HEK293 (cell line): ENCODE data around the gene LHX4.

Experiments
- FEZF1 ChIP-seq: fragments of 450-650 bp; formaldehyde crosslinking; IDR thresholded peaks from 2 replicates; pipeline ENCODE4 v1.5.1; 2016; ENCODE audit warnings: missing biosample characterization, missing genetic modification characterization
- KLF10 ChIP-seq: fragments of 450-650 bp; IDR thresholded peaks from 2 replicates; pipeline ENCODE4 v1.5.1; 2018; ENCODE audit warnings: missing biosample characterization, mild to moderate bottlenecking, missing genetic modification characterization
- KLF16 ChIP-seq: fragments of 450-650 bp; formaldehyde crosslinking; IDR thresholded peaks from 2 replicates; pipeline ENCODE4 v1.5.1; 2017; ENCODE audit warnings: missing biosample characterization, missing genetic modification characterization
- ZFP3 ChIP-seq: fragments of 450-650 bp; formaldehyde crosslinking; IDR thresholded peaks from 2 replicates; pipeline ENCODE4 v1.5.1; 2016; ENCODE audit warnings: low read depth, missing biosample characterization, missing genetic modification characterization
- ZNF155 ChIP-seq: fragments of 450-650 bp; formaldehyde crosslinking; IDR thresholded peaks from 2 replicates; pipeline ENCODE4 v1.5.1; 2016; ENCODE audit warnings: missing biosample characterization, missing genetic modification characterization
- ZNF248 ChIP-seq: fragments of 450-650 bp; formaldehyde crosslinking; IDR thresholded peaks from 2 replicates; pipeline ENCODE4 v1.5.1; 2017; ENCODE audit warnings: missing biosample characterization, missing genetic modification characterization
- ZNF624 ChIP-seq: fragments of 450-650 bp; formaldehyde crosslinking; IDR thresholded peaks from 2 replicates; pipeline ENCODE4 v1.5.1; 2017; ENCODE audit warnings: missing biosample characterization, missing genetic modification characterization
- ZNF791 ChIP-seq: fragments of 450-650 bp; formaldehyde crosslinking; IDR thresholded peaks from 2 replicates; pipeline ENCODE4 v1.5.1; 2016; ENCODE audit warnings: missing biosample characterization, missing genetic modification characterization
- TF ChIP-seq, protein P1 (sequence below): fragments of 450-650 bp; formaldehyde crosslinking; IDR thresholded peaks from 2 replicates; pipeline ENCODE4 v1.5.1; 2016; ENCODE audit warnings: missing biosample characterization, missing genetic modification characterization
- TF ChIP-seq, protein P2 (sequence below): fragments of 450-650 bp; formaldehyde crosslinking; IDR thresholded peaks from 2 replicates; pipeline ENCODE4 v1.5.1; 2016; ENCODE audit warnings: missing biosample characterization, missing genetic modification characterization
- TF ChIP-seq, protein P3 (sequence below): fragments of 450-650 bp; formaldehyde crosslinking; IDR thresholded peaks from 2 replicates; pipeline ENCODE4 v1.5.1; 2016; ENCODE audit warnings: missing biosample characterization, missing genetic modification characterization
- TF ChIP-seq, protein P4 (sequence below): fragments of 450-650 bp; formaldehyde crosslinking; IDR thresholded peaks from 2 replicates; pipeline ENCODE4 v1.5.1; 2016; ENCODE audit warnings: missing biosample characterization, missing genetic modification characterization

DNA sequence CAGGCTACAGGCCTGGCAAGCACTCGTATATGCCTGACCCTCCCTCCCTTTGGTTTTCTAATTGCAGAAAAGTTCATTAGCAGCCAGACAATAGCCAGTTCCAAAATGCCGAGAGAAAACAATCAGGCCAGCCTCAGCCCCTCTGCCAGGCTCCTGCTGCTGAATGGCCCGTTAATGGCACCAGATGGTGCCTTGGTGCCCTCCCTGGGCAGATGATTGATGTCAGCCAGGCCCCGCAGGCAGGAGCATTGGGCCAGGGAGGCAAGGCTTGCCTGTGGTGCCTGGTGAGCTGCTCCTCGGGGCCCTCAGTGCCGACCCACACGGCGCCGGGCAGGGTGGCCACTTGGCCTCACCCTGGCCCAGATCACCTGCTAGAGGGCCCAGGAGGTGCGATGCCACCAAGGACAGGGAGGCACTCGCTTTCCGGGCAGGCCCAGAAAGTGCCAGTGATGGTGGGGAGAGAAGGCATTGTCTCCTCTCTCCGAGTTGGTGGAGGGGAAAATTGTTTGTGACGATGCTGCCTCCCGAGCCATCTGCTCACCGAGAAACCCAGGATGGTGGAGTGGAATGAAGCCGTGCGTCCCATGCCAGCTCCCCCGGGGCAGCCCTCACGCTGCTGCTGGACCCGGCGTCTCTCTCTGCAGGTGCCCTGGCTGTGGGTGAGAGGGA lies 47.3 kb upstream of the LHX4 start:
- TF ChIP-seq, protein P1, sequence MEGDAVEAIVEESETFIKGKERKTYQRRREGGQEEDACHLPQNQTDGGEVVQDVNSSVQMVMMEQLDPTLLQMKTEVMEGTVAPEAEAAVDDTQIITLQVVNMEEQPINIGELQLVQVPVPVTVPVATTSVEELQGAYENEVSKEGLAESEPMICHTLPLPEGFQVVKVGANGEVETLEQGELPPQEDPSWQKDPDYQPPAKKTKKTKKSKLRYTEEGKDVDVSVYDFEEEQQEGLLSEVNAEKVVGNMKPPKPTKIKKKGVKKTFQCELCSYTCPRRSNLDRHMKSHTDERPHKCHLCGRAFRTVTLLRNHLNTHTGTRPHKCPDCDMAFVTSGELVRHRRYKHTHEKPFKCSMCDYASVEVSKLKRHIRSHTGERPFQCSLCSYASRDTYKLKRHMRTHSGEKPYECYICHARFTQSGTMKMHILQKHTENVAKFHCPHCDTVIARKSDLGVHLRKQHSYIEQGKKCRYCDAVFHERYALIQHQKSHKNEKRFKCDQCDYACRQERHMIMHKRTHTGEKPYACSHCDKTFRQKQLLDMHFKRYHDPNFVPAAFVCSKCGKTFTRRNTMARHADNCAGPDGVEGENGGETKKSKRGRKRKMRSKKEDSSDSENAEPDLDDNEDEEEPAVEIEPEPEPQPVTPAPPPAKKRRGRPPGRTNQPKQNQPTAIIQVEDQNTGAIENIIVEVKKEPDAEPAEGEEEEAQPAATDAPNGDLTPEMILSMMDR (tag by site-specific recombination): no peak
- TF ChIP-seq, protein P2, sequence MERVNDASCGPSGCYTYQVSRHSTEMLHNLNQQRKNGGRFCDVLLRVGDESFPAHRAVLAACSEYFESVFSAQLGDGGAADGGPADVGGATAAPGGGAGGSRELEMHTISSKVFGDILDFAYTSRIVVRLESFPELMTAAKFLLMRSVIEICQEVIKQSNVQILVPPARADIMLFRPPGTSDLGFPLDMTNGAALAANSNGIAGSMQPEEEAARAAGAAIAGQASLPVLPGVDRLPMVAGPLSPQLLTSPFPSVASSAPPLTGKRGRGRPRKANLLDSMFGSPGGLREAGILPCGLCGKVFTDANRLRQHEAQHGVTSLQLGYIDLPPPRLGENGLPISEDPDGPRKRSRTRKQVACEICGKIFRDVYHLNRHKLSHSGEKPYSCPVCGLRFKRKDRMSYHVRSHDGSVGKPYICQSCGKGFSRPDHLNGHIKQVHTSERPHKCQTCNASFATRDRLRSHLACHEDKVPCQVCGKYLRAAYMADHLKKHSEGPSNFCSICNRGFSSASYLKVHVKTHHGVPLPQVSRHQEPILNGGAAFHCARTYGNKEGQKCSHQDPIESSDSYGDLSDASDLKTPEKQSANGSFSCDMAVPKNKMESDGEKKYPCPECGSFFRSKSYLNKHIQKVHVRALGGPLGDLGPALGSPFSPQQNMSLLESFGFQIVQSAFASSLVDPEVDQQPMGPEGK (tag by site-specific recombination): no peak
- TF ChIP-seq KLF10 (tag by site-specific recombination): no peak
- no peak for TF ChIP-seq KLF16 (tag by site-specific recombination)
- TF ChIP-seq ZNF791 (tag by site-specific recombination): no peak
- TF ChIP-seq, protein P3, sequence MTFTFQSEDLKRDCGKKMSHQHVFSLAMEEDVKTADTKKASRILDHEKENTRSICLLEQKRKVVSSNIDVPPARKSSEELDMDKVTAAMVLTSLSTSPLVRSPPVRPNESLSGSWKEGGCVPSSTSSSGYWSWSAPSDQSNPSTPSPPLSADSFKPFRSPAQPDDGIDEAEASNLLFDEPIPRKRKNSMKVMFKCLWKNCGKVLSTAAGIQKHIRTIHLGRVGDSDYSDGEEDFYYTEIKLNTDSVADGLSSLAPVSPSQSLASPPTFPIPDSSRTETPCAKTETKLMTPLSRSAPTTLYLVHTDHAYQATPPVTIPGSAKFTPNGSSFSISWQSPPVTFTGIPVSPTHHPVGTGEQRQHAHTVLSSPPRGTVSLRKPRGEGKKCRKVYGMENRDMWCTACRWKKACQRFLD: no peak
- TF ChIP-seq ZFP3 (tag by site-specific recombination): no peak
- TF ChIP-seq ZNF155 (tag by site-specific recombination): no peak
- TF ChIP-seq ZNF624 (tag by site-specific recombination): no peak
- TF ChIP-seq, protein P4, sequence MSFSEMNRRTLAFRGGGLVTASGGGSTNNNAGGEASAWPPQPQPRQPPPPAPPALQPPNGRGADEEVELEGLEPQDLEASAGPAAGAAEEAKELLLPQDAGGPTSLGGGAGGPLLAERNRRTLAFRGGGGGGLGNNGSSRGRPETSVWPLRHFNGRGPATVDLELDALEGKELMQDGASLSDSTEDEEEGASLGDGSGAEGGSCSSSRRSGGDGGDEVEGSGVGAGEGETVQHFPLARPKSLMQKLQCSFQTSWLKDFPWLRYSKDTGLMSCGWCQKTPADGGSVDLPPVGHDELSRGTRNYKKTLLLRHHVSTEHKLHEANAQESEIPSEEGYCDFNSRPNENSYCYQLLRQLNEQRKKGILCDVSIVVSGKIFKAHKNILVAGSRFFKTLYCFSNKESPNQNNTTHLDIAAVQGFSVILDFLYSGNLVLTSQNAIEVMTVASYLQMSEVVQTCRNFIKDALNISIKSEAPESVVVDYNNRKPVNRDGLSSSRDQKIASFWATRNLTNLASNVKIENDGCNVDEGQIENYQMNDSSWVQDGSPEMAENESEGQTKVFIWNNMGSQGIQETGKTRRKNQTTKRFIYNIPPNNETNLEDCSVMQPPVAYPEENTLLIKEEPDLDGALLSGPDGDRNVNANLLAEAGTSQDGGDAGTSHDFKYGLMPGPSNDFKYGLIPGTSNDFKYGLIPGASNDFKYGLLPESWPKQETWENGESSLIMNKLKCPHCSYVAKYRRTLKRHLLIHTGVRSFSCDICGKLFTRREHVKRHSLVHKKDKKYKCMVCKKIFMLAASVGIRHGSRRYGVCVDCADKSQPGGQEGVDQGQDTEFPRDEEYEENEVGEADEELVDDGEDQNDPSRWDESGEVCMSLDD (tag by site-specific recombination): no peak
- no peak for TF ChIP-seq ZNF248 (tag by site-specific recombination)
- no peak for TF ChIP-seq FEZF1 (tag by site-specific recombination)
